Liver (tissue), 3 donors: ENCODE results near the gene SLC5A3.

Experiments used
- HNF4A ChIP-seq, 2 donors: conservative IDR thresholded peaks; 2 replicates each; pipeline ENCODE4 v1.6.1; 2016; ENCODE audit warnings: antibody characterized with exemption in 2 of 2, mild to moderate bottlenecking in 2 of 2
- JUND ChIP-seq, 2 donors: IDR thresholded peaks; 2 replicates each; pipeline ENCODE4 v1.6.1; 2016; ENCODE audit warnings: antibody characterized with exemption in 2 of 2
- NR2F2 ChIP-seq: IDR thresholded peaks from 2 replicates; pipeline ENCODE4 v1.6.1; 2016; ENCODE audit warnings: antibody characterized with exemption
- RAD21 ChIP-seq, 2 donors: IDR thresholded peaks; 2 replicates each; pipeline ENCODE4 v1.6.1; 2016; ENCODE audit warnings: antibody characterized with exemption in 2 of 2, mild to moderate bottlenecking in 2 of 2
- SP1 ChIP-seq: IDR thresholded peaks from 2 replicates; pipeline ENCODE4 v1.6.1; 2018; ENCODE audit warnings: antibody characterized with exemption, mild to moderate bottlenecking
- YY1 ChIP-seq: IDR thresholded peaks from 2 replicates; pipeline ENCODE4 v1.6.1; 2016; ENCODE audit warnings: antibody characterized with exemption, mild to moderate bottlenecking
- TF ChIP-seq, protein P1 (sequence below): fragments of 150-350 bp; IDR thresholded peaks from 2 replicates; pipeline ENCODE4 v1.5.1; 2017; ENCODE audit warnings: improper control_type of control experiment, low read depth, low read length; ENCODE audit not compliant: missing input control
- TF ChIP-seq, protein P2 (sequence below): IDR thresholded peaks from 2 replicates; pipeline ENCODE4 v1.6.1; 2016; ENCODE audit warnings: antibody characterized with exemption, mild to moderate bottlenecking
- donor health status: healthy.
- donor health status: healthy.

DNA sequence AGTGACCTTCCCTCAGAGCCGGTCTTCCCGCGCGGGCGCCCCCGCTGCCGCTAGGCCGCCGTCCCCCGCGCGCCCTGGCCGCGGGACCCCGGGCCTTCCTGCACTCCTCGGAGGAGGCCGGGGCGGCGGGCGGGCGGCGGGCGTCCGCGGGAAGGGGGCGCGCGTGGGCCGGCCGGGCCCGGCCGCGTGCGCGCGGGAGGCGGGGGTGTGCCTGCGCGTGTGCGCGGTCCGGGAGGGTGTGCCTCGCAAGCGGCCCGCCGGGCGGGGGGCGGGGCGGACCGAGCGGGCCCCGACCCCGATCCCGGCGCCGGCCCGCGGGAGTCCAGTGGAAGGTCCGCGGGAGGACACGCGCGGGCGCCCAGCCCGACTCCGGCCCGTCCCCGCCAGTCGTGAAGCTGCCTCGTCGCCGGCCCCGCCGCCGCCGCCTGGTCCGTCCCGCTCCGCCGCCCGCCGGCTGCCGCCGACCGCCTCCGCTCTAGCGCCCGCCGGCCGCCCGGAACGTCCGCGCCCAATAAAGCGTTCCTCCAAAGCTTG lies 438 bp downstream of the SLC5A3 start:
- TF ChIP-seq, protein P1, sequence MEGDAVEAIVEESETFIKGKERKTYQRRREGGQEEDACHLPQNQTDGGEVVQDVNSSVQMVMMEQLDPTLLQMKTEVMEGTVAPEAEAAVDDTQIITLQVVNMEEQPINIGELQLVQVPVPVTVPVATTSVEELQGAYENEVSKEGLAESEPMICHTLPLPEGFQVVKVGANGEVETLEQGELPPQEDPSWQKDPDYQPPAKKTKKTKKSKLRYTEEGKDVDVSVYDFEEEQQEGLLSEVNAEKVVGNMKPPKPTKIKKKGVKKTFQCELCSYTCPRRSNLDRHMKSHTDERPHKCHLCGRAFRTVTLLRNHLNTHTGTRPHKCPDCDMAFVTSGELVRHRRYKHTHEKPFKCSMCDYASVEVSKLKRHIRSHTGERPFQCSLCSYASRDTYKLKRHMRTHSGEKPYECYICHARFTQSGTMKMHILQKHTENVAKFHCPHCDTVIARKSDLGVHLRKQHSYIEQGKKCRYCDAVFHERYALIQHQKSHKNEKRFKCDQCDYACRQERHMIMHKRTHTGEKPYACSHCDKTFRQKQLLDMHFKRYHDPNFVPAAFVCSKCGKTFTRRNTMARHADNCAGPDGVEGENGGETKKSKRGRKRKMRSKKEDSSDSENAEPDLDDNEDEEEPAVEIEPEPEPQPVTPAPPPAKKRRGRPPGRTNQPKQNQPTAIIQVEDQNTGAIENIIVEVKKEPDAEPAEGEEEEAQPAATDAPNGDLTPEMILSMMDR, result no peak
- TF ChIP-seq NR2F2, result no peak
- no peak for TF ChIP-seq SP1
- no peak for TF ChIP-seq YY1
- no peak for TF ChIP-seq HNF4A (conservative IDR thresholded peaks at IDR 0.05)
- no peak for TF ChIP-seq RAD21 (IDR thresholded peaks at IDR 0.05)
- TF ChIP-seq, protein P2, sequence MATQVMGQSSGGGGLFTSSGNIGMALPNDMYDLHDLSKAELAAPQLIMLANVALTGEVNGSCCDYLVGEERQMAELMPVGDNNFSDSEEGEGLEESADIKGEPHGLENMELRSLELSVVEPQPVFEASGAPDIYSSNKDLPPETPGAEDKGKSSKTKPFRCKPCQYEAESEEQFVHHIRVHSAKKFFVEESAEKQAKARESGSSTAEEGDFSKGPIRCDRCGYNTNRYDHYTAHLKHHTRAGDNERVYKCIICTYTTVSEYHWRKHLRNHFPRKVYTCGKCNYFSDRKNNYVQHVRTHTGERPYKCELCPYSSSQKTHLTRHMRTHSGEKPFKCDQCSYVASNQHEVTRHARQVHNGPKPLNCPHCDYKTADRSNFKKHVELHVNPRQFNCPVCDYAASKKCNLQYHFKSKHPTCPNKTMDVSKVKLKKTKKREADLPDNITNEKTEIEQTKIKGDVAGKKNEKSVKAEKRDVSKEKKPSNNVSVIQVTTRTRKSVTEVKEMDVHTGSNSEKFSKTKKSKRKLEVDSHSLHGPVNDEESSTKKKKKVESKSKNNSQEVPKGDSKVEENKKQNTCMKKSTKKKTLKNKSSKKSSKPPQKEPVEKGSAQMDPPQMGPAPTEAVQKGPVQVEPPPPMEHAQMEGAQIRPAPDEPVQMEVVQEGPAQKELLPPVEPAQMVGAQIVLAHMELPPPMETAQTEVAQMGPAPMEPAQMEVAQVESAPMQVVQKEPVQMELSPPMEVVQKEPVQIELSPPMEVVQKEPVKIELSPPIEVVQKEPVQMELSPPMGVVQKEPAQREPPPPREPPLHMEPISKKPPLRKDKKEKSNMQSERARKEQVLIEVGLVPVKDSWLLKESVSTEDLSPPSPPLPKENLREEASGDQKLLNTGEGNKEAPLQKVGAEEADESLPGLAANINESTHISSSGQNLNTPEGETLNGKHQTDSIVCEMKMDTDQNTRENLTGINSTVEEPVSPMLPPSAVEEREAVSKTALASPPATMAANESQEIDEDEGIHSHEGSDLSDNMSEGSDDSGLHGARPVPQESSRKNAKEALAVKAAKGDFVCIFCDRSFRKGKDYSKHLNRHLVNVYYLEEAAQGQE, result no peak
- TF ChIP-seq JUND (IDR thresholded peaks at IDR 0.05), result no peak
